GM12878 (cell line): ENCODE results near the gene RPS6KA5. TPM values are rescaled to one million over a fixed set of nuclear protein-coding genes. Genes with fewer than 3 reads are reported as not detected.

ENCODE experiments used
- ATAC-seq: fragments of 200-7000 bp; cut with Tn5 transposase; 3 replicates; pipeline ENCODE4 v1.9.1; 2020; ENCODE audit warnings: mild to moderate bottlenecking, moderate library complexity
- BruUV-seq: library from RNA; stranded (reverse); fragments of 400-500 nt; replicated peaks from 2 replicates; lab custom pipeline; 2021; lab: Mats Ljungman, UMichigan
- CTCF ChIA-PET: fragments of 300-600 bp; sonication (Branson Sonifier 250); formaldehyde crosslinking; extraction: SDS; loops from one replicate; lab custom pipeline; 2021; ENCODE audit warnings: inconsistent platforms; lab: Yijun Ruan, JAX
- POLR2A ChIA-PET: fragments of 350-600 bp; formaldehyde crosslinking; extraction: SDS; loops from one replicate; lab custom pipeline; 2021; ENCODE audit warnings: inconsistent platforms; lab: Charles Lee
- RAD21 ChIA-PET: fragments of 300-600 bp; sonication (Branson Sonifier 250); formaldehyde crosslinking; loops from one replicate; lab custom pipeline; 2023; ENCODE audit warnings: antibody characterized with exemption; ENCODE audit not compliant: unreplicated experiment; lab: Charles Lee
- SMC1A ChIA-PET: fragments of 300-600 bp; sonication (Branson Sonifier 250); formaldehyde crosslinking; loops from one replicate; lab custom pipeline; 2023; ENCODE audit not compliant: unreplicated experiment, uncharacterized antibody; lab: Charles Lee
- DNase-seq: peaks from one replicate; pipeline ENCODE4 v3.0.0-alpha.2; 2011; ENCODE audit warnings: low read depth, low spot score
- FAIRE-seq: peaks from 3 replicates; lab custom pipeline; 2011; peaks lifted over from hg19 to GRCh38; lab: Jason Lieb, UNC
- H2AFZ ChIP-seq: 2 replicates; pipeline ENCODE4 v1.6.0; 2011; ENCODE audit warnings: low read depth, low read length, control low read depth; ENCODE audit not compliant: control insufficient read depth
- H3K27ac ChIP-seq: 2 replicates; pipeline ENCODE4 v1.5.1; 2011; ENCODE audit warnings: control low read depth; ENCODE audit not compliant: control insufficient read depth, insufficient read depth
- H3K27me3 ChIP-seq, 2 experiments: replicated peaks in 1 of 2; 2 replicates each; pipeline versions ENCODE4 v1.6.0 to v1.6.1; 2011; ENCODE audit warnings: low read length in 1 of 2; ENCODE audit not compliant: control insufficient read depth in 2 of 2, insufficient read depth in 2 of 2
- H3K36me3 ChIP-seq, 2 experiments: 2 replicates each; pipeline ENCODE4 v1.5.1; 2011; ENCODE audit warnings: low read length in 1 of 2; ENCODE audit not compliant: control insufficient read depth in 2 of 2, insufficient read depth in 2 of 2
- H3K4me1 ChIP-seq: 2 replicates; pipeline ENCODE4 v1.6.1; 2011; ENCODE audit warnings: mild to moderate bottlenecking, low read length, moderate library complexity, mixed read lengths; ENCODE audit not compliant: control insufficient read depth, insufficient read depth
- H3K4me2 ChIP-seq: 2 replicates; pipeline ENCODE4 v1.6.0; 2011; ENCODE audit warnings: control low read depth; ENCODE audit not compliant: control insufficient read depth, insufficient read depth
- H3K4me3 ChIP-seq: fragments of 200-600 bp; sonication (generic); 2 replicates; pipeline ENCODE4 v1.5.1; 2016
- H3K79me2 ChIP-seq: 2 replicates; pipeline ENCODE4 v1.6.0; 2011; ENCODE audit warnings: low read length; ENCODE audit not compliant: control insufficient read depth, insufficient read depth
- H3K9ac ChIP-seq: 2 replicates; pipeline ENCODE4 v1.8.0; 2011; ENCODE audit warnings: low read length, control low read depth, mixed read lengths; ENCODE audit not compliant: control insufficient read depth, insufficient read depth
- H3K9me3 ChIP-seq: replicated peaks from 3 replicates; pipeline ENCODE4 v1.5.1; 2011; ENCODE audit warnings: mild to moderate bottlenecking, low read length; ENCODE audit not compliant: control insufficient read depth, insufficient read depth
- H4K20me1 ChIP-seq: 2 replicates; pipeline ENCODE4 v1.6.0; 2011; ENCODE audit not compliant: control insufficient read depth, insufficient read depth
- HCFC1 ChIP-seq: fragments of 150-350 bp; IDR thresholded peaks from 2 replicates; pipeline ENCODE4 v1.6.1; 2014; ENCODE audit warnings: low read length
- IKZF1 ChIP-seq: fragments of 450-650 bp; conservative IDR thresholded peaks from 2 replicates; pipeline ENCODE4 v1.6.1; 2017; ENCODE audit warnings: antibody characterized with exemption, mild to moderate bottlenecking
- IRF4 ChIP-seq: IDR thresholded peaks from 2 replicates; pipeline ENCODE4 v1.6.1; 2011; ENCODE audit warnings: low read depth, low read length
- RAD51 ChIP-seq: fragments of 450-650 bp; IDR thresholded peaks from 2 replicates; pipeline ENCODE4 v1.6.1; 2016; ENCODE audit warnings: moderate library complexity, mild to moderate bottlenecking, inconsistent platforms
- RELA ChIP-seq: fragments of 450-650 bp; IDR thresholded peaks from 2 replicates; pipeline ENCODE4 v1.8.0; 2014; ENCODE audit warnings: borderline replicate concordance; ENCODE audit not compliant: partially characterized antibody
- RELB ChIP-seq: fragments of 450-650 bp; IDR thresholded peaks from 2 replicates; pipeline ENCODE4 v1.6.1; 2017; ENCODE audit warnings: low read depth, mild to moderate bottlenecking, moderate library complexity
- RFX5 ChIP-seq: IDR thresholded peaks from 2 replicates; pipeline ENCODE4 v1.6.1; 2011; ENCODE audit warnings: low read depth, low read length, improper control_type of control experiment
- SMAD5 ChIP-seq: IDR thresholded peaks from 2 replicates; pipeline ENCODE4 v1.6.1; 2016; ENCODE audit warnings: antibody characterized with exemption, low read depth
- TAF1 ChIP-seq: IDR thresholded peaks from 2 replicates; pipeline ENCODE4 v1.6.1; 2011; ENCODE audit warnings: mild to moderate bottlenecking, low read depth, low read length, borderline replicate concordance
- ZNF384 ChIP-seq: IDR thresholded peaks from 2 replicates; pipeline ENCODE4 v1.6.1; 2012; ENCODE audit warnings: low read depth, mild to moderate bottlenecking, low read length, improper control_type of control experiment, borderline replicate concordance
- in situ Hi-C: fragments of 300-500 bp; cut with MboI; formaldehyde crosslinking; loops from 9 replicates; pipeline ENCODE4 v1.14.3; 2018; ENCODE audit warnings: mixed read lengths
- intact Hi-C: fragments of 100-400 bp; cut with micrococcal nuclease; formaldehyde crosslinking; loops from one replicate; pipeline ENCODE4 v1.14.2; 2022; ENCODE audit not compliant: unreplicated experiment
- polyA plus RNA-seq, 11 experiments: library from polyadenylated mRNA; depleted of rRNA in 4 of 11; unstranded in 6 of 11; stranded (reverse) in 5 of 11; fragments of >200 nt; fragmentation: Nextera tagmentation in 4 of 11; fragmentation: Illumina TruSeq in 1 of 11; extraction: Ambion mirVana in 4 of 11; extraction: Trizol in 1 of 11; gene quantifications; 1 replicate in 1 of 11; 2 replicates in 10 of 11; pipeline versions ENCODE4 v1.2.1 to v1.2.3, GENCODE V29; 2011 to 2016; ENCODE audit warnings: inconsistent platforms in 2 of 11, missing spikeins in 2 of 11, low read depth in 1 of 11
- total RNA-seq, 4 experiments: library from RNA; depleted of rRNA in 3 of 4; stranded (reverse); fragments of >200 nt in 3 of 4; fragmentation: Illumina TruSeq in 1 of 4; extraction: Trizol in 1 of 4; gene quantifications; 2 replicates each; pipeline versions ENCODE4 v1.2.1 to v1.2.3, GENCODE V29; 2013 to 2021

RPS6KA5 gene
- total and polyA plus RNA-seq, 10 of the 15 experiments (the other 5 are each of a cell fraction or from before 2014, with no cell fraction given), result 1.4 to 7.0 (median 3.7) TPM

- Histone ChIP-seq H3K27me3 (no peaks in the 10 kb centered on the region), H3K4me1 (0 out of 2 replicates have a peak, but pooled peaks cover 3% of the 10 kb centered on the region), H3K4me3 (no peak overlapping the region), H3K79me2 (no peaks in the 10 kb centered on the region), H4K20me1 (no peaks in the 10 kb centered on the region), H3K36me3 (no peaks in the 10 kb centered on the region), H3K9me3 (no peaks in the 10 kb centered on the region), H3K4me2 (no peak overlapping the region), H3K9ac (no peak overlapping the region), H3K27ac (no peak overlapping the region), H2AFZ (no peak overlapping the region)
- ChIA-PET CTCF (interaction anchor here (1.1 to 1.5 kb wide), 4 partner anchors 10 to 87 kb away, joined by 3 read pairs; no protein-coding TSS in a partner anchor), POLR2A (interaction anchor here (0.6 kb wide), 1 partner anchor 1016 kb away, joined by 3 read pairs; no protein-coding TSS in a partner anchor), RAD21 (no interaction called here), SMC1A (interaction anchor here (0.6 to 1.4 kb wide), 2 partner anchors 16 to 69 kb away, joined by 3 to 5 read pairs; partner anchors contain the start of gene RPS6KA5)
- no TSS peak for BruUV-seq
- no peak for DNase-seq
- intact Hi-C loops, result no loop called here
- TF ChIP-seq RAD51, result no peak
- TF ChIP-seq ZNF384, result no peak
- no peak for TF ChIP-seq RFX5
- TF ChIP-seq HCFC1, result no peak
- TF ChIP-seq RELA, result no peak
- no peak for TF ChIP-seq IKZF1
- no peak for TF ChIP-seq TAF1
- no peak for TF ChIP-seq IRF4
- no peak for TF ChIP-seq SMAD5
- no peak for TF ChIP-seq RELB
- in situ Hi-C loops, result no loop called here
- FAIRE-seq, result no peak
- no peak for ATAC-seq
Observed at GRCh38 chr14:90991690-90992443, 68.6 kb downstream of the RPS6KA5 start.
